AG08396 (cell line): ENCODE measurements around the gene FOXJ2.
A peak's percentile ranks its signal among the peaks of the same experiment; 100 is the strongest.
"Not testable (repeated sequence)": the region's sequence is repeated elsewhere in the genome, so short reads cannot be mapped to it uniquely, and the experiment has no call there.

Experiments
- DNase-seq: peaks from one replicate; pipeline ENCODE4 v3.0.0; 2012; ENCODE audit warnings: low spot score, mixed read lengths

The FOXJ2 gene

DNA sequence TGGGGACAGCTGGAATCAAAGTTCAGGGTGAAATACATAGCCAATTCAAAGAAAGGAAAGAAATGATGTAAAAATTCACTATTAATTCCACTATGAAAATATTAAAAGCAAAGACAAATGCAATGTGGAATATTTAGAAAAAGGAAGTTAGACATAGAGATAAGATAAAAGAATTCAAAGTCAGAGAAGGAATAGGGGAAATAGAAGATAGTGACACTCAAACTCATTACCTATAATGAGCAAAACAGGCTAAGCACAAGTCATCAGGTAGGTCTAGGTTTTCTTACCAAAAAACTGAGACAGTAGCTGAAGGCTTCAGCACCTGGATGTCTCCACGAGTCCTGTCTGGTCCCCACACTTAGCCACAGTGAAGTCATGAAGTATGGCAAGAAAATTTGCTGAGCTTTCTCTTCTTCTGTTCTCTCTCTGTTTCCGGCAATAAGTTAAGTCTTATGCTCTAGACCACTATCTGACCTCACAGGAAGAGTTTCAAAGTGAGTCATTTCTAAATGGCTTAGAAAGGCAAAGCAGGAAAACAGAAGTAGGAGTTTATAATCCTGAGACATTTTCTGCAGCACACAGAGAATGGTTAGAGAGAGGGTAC is 33.6 kb downstream of the FOXJ2 start, which contains the start of gene C3AR1:
C3AR1 (minus strand) TSS at position 369 of the 604 bp plus-strand sequence. CDS start 6,174 bp downstream, outside the sequence.
- peak; percentile 41 for DNase-seq

- DNase-seq, result no peak
These were observed 37.1 kb downstream of the FOXJ2 start for GRCh38 chr12:8069582-8069981.

- DNase-seq, result not testable (repeated sequence)
These were observed 39.3 kb downstream of the FOXJ2 start for GRCh38 chr12:8071820-8072219.

GRCh38 chr12:8075935-8076334 is 43.4 kb downstream of the FOXJ2 start:
- DNase-seq, result no peak

DNA sequence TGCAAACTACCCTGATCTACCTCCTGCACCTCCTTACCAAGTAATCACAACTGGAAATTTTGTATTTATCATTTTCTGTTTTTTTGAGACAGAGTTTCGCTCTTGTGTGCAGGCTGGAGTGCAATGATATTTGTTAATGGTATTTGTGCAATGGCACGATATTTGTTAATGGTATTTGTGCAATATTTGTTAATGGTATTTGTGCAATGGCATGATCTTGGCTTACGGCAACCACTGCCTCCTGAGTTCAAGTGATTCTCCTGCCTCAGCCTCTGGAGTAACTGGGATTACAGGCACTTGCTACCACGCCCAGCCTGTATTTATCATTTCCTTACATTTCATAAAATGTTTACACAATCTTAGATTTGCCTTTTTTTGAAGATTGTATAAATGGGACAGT is 43.9 kb downstream of the FOXJ2 start:
- no peak for DNase-seq

DNA sequence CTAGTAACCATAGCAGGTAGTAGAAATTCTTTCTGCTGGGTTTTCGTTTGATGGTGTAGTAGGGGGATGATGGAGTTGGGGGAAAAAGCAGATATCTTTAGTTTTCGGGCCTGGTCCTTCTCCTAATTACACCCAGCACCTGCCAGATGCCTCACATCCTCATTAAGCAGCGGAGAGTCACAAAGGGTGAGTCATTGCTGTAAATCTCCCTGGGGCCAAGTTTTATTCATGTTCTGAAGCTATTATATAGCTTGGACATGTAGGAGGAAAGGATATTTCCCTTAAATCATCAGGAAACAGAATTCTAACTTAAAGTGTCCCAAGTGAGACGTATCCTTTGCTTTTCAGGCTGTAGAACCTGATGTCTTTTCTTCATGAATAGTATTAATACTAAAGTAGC is 44.7 kb downstream of the FOXJ2 start:
- peak; percentile 21 for DNase-seq

- DNase-seq, result peak; percentile 41
These were observed 45.9 kb downstream of the FOXJ2 start for GRCh38 chr12:8078398-8078797.

DNA sequence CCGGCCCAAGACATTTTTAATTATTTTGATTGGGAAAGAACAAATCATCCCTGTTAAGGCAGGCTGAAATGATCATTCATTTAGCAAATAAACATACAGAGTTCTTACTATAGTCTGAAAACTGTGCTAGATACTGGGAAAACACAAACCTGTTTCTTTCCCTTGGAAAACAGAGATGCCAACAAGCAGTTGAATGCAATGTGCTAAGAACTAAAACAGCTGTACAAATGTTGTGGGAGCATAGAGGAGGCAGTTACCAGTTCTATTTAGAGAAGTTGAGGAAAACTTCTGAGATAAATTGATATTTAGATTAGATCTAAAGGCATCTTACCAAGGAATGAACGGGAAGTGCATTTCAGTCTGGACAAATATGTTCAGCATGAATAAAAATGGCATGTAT is 46.4 kb downstream of the FOXJ2 start:
- DNase-seq, result no peak

GRCh38 chr12:8080120-8080519 is 47.6 kb downstream of the FOXJ2 start:
- no peak for DNase-seq

DNA sequence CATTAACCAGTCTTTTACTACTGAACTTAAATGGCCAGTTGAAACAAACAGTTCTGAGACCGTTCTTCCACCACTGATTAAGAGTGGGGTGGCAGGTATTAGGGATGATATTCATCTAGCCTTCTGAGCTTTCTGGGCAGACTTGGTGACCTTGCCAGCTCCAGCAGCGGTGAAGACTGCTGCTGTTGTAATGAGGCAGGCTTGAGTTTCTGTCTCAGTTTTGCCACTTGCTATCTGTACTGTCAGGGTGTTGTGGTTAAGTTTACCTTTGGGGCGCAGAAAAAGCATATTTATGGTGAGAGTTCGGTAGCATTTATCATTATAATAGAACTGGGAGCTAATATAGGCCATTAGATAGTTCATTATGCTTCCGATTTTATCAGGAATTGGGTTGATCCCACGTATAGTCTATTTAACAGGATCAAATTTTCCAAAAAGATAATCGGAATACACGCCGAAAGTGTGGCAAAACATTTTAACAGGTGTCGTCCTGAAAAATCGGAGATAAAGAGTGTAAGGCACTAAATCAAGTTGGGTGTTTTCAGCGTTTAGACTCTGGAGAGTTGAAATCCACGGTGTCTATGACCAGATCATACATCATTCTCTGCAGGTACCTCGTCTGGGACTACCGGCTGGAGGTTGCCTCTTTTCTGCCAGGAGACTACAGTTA is 48.9 kb downstream of the FOXJ2 start:
- DNase-seq, result no peak

GRCh38 chr12:8082808-8083100 is 50.2 kb downstream of the FOXJ2 start:
- DNase-seq, result no peak

DNA sequence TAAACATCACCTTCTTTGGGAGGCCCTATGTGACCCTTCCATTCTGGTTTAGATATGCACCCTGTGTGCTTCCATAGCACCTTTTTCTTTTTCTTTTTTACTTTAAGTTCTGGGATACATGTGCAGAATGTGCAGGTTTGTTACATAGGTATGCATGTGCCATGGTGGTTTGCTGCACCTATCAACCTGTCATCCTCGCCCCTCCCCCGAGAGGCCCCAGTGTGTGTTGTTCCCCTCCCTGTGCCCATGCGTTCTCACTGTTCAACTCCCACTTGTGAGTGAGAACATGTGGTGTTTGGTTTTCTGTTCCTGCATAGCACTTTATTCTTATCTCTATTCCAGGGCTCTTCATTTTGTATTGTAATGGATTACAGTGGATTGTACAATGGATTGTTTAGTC is 51.8 kb downstream of the FOXJ2 start:
- DNase-seq, result not testable (repeated sequence)

DNA sequence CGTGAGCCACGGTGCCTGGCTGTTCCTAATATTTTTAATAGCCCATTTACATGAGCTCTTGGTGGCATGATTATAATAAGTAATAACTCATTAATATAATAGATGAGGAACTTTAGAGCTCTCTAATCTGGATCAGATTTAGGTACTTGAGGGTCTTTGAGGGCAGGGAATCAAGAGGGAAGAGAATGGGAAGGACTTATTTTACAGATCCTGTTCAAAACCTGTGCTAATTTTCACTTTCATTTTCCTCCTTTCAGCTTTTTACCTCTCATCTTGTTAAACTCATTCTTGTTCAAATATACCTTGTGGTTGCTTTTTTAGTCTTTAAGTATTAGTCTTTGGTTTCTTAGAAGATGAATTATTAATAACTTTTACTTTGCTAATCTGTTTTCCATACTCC is 55.1 kb downstream of the FOXJ2 start:
- no peak for DNase-seq

- DNase-seq, result no peak
These were observed 56.1 kb downstream of the FOXJ2 start for GRCh38 chr12:8088574-8088973.

GRCh38 chr12:8089277-8089676 is 56.8 kb downstream of the FOXJ2 start:
- DNase-seq, result not testable (repeated sequence)

DNA sequence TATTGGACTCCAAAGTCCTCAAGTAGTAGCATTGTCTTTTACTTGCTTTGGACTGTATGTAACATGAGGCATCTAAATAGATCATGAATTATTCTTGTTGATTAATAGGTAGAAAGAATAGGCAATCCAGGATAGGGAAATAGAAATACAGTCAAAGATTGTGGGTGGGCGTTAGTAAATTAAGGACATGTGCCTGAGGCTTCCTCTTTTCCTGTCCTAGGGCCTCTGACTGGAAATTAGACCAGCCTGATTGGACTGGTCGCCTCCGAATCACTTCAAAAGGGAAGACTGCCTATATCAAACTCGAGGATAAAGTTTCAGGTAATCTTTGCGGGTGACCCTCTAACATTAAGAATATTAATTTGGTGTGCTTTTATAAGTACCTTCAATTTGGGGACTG is 57.2 kb downstream of the FOXJ2 start:
- DNase-seq, result no peak

DNA sequence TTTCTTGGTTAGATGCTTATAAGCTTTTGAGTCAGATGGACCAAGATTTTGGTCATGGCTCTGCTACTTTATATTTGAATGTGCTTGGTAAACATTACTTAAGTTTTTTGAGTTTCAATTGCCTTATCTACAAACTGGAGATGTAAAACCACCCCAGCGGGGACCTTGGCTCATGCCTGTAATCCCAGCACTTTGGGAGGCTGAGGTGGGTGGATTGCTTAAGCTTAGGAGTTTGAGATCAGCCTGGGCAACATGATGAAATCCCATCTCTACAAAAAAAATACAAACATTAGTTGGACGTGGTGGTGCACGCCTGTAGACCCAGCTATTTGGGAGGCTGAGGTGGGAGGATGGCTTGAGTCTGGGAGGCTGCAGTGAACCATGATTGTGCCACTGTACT is 60.8 kb downstream of the FOXJ2 start:
- DNase-seq, result no peak

DNA sequence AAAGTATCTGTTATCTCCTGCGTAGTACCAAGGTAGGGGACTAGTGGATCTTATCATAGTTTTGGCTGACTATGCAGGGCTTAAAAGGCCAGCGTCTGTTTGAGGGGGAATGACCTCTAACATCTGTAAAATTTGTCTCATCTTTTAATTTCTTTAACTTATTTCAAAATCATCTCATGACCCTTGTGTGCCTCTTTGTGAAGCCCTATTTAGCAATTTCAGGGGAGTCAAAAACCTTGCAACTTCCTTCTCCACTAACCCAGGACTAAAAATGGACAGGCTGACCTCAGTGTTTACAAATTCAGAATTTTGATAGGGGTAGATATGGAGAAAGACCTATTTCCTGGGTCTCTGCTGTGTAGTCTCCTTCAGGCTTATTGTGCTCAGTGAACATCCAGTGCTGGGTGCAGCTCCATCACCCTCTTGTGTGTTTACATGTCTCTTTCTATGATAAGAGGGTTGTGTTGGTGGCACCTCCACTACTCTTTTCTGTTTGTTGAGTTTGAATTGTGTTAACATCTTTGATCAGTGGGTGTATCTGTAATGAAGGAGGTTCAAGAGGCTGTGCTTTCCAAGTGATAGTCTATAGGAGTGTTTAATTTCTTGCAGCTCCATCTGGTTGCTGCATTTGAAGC is 63.9 kb downstream of the FOXJ2 start:
- no peak for DNase-seq

- no peak for DNase-seq
These were observed 66.7 kb downstream of the FOXJ2 start for GRCh38 chr12:8099235-8099634.
